CD4-positive, alpha-beta T cell treated with Interleukin-17A for 4 hours (primary cell): ENCODE data around the gene APEX2.
"Not testable (repeated sequence)": the region's sequence is repeated elsewhere in the genome, so short reads cannot be mapped to it uniquely, and the experiment has no call there.

Experiments
- DNase-seq: peaks from one replicate; pipeline ENCODE4 v3.0.0-alpha.2; 2020; ENCODE audit warnings: mixed read lengths

The APEX2 gene

GRCh38 chrX:54999717-55000598, at the start of gene APEX2:
Gene APEX2, plus strand, starts transcription at chrX:55000363. Its CDS starts 60 bp downstream, at chrX:55000423.
- DNase-seq, result peak; percentile 91

GRCh38 chrX:54950730-54951375, 49.3 kb upstream of the APEX2 start:
- DNase-seq, result no peak

GRCh38 chrX:54961750-54962149, 38.4 kb upstream of the APEX2 start:
- no peak for DNase-seq

GRCh38 chrX:54964766-54965497, 35.2 kb upstream of the APEX2 start:
- DNase-seq, result peak; percentile 21

- no peak for DNase-seq
These were observed 22.8 kb upstream of the APEX2 start for GRCh38 chrX:54977387-54977786.

- no peak for DNase-seq
These were observed 21.7 kb upstream of the APEX2 start for GRCh38 chrX:54978448-54978847.

- DNase-seq, result no peak
These were observed 20.7 kb upstream of the APEX2 start for GRCh38 chrX:54979432-54979831.

GRCh38 chrX:54980334-54980733, 19.8 kb upstream of the APEX2 start:
- no peak for DNase-seq

GRCh38 chrX:54983306-54983705, 16.9 kb upstream of the APEX2 start:
- not testable (repeated sequence) for DNase-seq

- DNase-seq, result no peak
These were observed 8.5 kb upstream of the APEX2 start for GRCh38 chrX:54991706-54992105.

GRCh38 chrX:54992911-54993622, 7.1 kb upstream of the APEX2 start:
- DNase-seq, result no peak

GRCh38 chrX:54994099-54994498, 6.1 kb upstream of the APEX2 start, which contains the start of gene PFKFB1:
Gene PFKFB1, minus strand, starts transcription at chrX:54994188. Its CDS starts 181 bp downstream, at chrX:54994007.
- DNase-seq, result no peak

- no peak for DNase-seq
These were observed 5.4 kb upstream of the APEX2 start for GRCh38 chrX:54994668-54995351.

GRCh38 chrX:54995621-54996020, 4.5 kb upstream of the APEX2 start:
- DNase-seq, result no peak

- no peak for DNase-seq
These were observed 4.1 kb downstream of the APEX2 start for GRCh38 chrX:55004231-55004630.

GRCh38 chrX:55005256-55005655, 5.1 kb downstream of the APEX2 start:
- no peak for DNase-seq

- no peak for DNase-seq
These were observed 6.9 kb downstream of the APEX2 start for GRCh38 chrX:55006827-55007621.

- no peak for DNase-seq
These were observed 7.5 kb downstream of the APEX2 start for GRCh38 chrX:55007656-55008055.

- peak; percentile 36 for DNase-seq
These were observed 8.6 kb downstream of the APEX2 start for GRCh38 chrX:55008571-55009358.

- DNase-seq, result no peak
These were observed 11.1 kb downstream of the APEX2 start for GRCh38 chrX:55011294-55011693.
